Activated CD8-positive, alpha-beta memory T cell treated with anti-CD3 and anti-CD28 coated beads for 24 hours (primary cell): ENCODE measurements around the gene SUPT16H.
A peak's percentile ranks its signal among the peaks of the same experiment; 100 is the strongest.
"Not testable (repeated sequence)": the region's sequence is repeated elsewhere in the genome, so short reads cannot be mapped to it uniquely, and the experiment has no call there.

Source experiments
- DNase-seq: peaks from one replicate; pipeline ENCODE4 v3.0.0-alpha.2; 2020

Gene SUPT16H

GRCh38 chr14:21383848-21384493, at the start of gene SUPT16H:
Gene SUPT16H (minus strand): TSS chr14:21384019. CDS start chr14:21383927, 92 bp downstream.
- DNase-seq, result peak; percentile 95

DNA sequence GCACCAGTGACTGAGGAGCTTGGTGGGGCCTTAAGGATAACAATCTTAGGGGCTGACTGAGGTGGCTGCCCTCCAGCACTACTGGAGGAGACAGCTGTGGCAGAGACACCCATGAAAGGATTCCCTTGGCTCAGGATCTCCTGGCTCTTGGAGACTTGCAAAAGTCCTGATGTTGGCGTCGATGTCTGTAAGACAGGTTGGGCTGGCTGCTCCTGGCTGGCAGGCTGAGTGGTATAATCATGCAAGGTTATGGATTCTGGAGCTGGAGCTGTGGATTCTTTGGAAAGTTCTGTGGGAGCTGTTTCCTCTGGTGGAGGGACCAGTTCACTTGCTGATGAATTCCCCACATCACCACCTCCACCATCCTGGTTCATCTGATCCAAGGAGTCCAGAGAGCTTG, 47.3 kb upstream of the SUPT16H start:
- DNase-seq, result no peak

DNA sequence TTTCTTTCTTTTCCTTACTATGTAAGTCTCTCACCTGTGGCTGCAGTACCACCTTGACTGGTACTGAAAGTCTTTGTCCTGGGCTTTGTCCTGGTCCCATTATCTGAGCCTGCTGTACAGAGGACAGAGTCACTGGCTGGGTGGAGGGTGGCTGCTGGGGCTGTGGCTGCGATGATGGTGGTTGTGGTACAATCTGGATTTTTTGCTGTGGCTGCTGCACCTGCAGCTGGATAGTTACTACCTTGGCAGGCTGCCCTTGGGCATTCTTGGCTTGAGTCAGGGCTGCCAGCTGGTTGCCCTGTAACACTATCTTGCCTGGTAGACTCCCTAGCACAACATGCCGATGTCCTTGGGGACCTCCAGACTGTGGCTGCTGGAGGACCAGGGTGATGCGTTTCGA, 45.1 kb upstream of the SUPT16H start:
- DNase-seq, result no peak

DNA sequence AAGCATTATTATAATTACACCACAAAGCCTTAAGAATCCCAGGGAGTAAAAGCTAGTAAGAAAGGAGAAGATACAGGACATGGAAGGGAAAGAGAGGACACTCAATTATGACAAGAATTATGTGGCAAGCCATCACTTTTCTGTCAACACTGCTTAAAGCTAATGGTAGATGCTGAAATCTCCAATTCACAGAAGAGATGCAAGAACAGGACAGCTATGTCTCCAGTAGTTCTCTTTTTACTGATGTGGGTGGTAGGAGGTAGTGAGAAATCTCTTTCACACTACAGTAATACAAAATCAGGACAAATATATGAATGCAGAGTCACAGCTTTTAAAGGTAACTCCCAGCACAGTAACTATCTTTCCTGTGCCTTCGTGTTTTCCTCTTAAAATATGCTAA, 42.9 kb upstream of the SUPT16H start:
- no peak for DNase-seq

DNA sequence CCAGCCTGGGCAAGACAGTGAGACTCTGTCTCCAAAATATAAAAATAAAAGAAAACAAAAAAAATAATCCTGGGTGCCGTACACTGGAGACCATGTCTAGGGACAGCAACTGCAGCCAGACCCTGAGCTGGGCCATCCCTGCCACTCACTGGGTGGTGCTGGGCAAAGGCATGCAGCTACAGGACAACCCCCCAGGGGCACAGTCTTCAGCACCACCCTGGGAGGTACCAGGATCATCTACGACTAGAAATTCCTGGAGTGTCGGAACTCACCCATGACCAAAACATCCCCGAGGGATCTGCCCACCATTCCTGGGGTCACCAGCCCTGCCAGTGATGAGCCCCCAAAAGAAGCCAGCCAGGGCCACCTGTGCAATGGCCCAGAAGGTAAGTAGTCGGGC, 35.7 kb upstream of the SUPT16H start:
- DNase-seq, result no peak

- no peak for DNase-seq
Observed at GRCh38 chr14:21415329-21415728, 31.5 kb upstream of the SUPT16H start.

GRCh38 chr14:21414137-21414631, 30.4 kb upstream of the SUPT16H start:
- DNase-seq, result no peak

GRCh38 chr14:21408147-21408546, 24.3 kb upstream of the SUPT16H start:
- no peak for DNase-seq

DNA sequence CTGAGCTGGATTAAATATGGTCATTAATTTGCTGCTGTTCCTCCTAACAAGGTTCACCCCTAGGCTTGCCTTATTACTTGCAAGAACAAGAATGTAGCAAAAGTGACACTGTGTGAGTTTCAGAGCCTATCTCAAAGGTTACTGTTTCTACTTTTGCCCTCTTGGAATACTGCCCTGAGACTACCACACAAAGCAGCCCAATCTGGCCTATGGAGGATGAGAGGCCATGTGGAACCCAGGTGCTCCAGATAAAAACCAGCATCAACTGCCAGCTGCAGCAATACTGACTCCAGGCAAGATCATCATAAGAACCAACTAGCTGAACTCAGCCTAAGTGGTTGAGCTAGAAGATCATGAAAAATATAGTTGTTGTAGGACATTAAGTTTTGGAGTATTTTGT, 22.4 kb upstream of the SUPT16H start:
- no peak for DNase-seq

- no peak for DNase-seq
Observed at GRCh38 chr14:21405097-21405496, 21.3 kb upstream of the SUPT16H start.

DNA sequence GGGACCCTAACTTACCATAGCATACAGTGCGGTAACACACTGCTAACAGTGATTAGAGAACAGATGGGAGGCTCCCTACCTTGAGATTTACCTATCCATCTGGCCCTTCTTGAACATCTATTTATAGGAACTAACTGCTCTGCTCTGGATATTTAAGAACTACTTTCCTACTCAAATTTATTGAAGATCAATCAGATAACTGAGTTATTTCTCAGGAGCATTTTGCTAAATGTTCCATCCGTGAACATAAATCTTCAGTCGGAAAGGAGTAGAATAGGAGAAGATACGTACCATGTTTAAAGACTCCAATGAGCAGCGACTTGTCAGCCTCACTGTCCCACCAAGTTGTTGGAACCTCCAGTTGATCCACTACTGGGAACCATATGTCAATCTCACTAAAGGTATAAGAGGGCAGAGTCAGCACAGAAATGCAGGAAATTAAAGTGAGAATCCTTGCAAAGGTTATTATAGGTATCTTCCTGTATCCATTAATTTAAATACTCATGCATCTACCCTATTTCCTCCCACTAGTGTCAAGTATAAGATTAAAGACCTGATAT, 15.6 kb upstream of the SUPT16H start:
- no peak for DNase-seq

DNA sequence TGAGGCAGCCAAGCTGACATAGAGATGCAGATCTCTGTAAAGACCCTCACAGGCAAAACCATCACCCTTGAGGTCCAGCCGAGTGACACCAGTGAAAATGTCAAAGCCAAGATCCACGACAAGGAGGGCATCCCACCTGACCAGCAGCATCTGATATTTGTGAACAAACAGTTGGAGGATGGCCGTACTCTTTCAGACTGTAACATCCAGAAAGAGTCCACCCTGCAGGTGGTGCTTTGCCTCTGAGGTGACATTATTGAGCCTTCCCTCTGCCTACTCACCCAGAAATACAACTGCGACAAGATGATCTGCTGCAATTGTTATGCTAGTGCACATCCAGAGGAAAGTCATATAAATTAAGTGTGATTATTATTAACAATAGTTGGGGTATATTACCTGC, 15.1 kb upstream of the SUPT16H start:
- DNase-seq, result no peak

GRCh38 chr14:21395450-21395849, 11.6 kb upstream of the SUPT16H start:
- DNase-seq, result no peak

DNA sequence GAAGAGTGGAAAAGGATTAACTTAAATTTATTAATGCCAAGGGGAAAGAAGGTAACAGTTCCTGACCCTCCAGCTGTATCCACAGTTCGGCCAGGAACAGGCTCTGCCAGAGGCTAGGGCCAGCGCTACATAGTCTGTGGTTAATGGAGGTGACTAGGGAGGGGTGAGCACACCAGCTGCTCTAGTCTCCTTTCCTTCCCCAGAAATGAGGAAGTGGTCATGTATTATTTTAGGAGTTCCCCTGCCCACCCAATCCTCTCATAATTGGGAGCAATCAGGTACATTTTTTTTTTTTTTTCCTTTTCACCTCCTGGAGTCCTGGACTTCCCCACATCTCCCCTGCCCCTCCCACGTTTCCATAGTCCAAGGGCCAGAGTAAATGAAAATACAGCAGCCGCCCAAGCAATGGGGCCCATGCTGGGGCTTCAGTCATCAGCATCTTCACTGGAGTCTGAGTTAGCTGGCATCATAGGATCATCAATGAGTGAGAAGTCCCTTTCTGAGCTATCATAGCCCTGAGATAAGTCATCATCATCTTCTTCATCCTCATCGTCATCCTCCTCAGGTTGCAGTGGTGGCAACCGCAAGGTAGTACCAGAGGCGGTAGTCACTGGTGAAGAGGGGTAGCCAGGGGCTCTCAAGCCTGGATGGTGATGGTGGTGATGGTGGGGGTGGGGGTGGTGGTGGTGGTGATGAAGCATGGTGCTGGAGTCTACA, 1.5 kb upstream of the SUPT16H start:
- no peak for DNase-seq

GRCh38 chr14:21384494-21384851, 654 bp upstream of the SUPT16H start:
- DNase-seq, result no peak

DNA sequence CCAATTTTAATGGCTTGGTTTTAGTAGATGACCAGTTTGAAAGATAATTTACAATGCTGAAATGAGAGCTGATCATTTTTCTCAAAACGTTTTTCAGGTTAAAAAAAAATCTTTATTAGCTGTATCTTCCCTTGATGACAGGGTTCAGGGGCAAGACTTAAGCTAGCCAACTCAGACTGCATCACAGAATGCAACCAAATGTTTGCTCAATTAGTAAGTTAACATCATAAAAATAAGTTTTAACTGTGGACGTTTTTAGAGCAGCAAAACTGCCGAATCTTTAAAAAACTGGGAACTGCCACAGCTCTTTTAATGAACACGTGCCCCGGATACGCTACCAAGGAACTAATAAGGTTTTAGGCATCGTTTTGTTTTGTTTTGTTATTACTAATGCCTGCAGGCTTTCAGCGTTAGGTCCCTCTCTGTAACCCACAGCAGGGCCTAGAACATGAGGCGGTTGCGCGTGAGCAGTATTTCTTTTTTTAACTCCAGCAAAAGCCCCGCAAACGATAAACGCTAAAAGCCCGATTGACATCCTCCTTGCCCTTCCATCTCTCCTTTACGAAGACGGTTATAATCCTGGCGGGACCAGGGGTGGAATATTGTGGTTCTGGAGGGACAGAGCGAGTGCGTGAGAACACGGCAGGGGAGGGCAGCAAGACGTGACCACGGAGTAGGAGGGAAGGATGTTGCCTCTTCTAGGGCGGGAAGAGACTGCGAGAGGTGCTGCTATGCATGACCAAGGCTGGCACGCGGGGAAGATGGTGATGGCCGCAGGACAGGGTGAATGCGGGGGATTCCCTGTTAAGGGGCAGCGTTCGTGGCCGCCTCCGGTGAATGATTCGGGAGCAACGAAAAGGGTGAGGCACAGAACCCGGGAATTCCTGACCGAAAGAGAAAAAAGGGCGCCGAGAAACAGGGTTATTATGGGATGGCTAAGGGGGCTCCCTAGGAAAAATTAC, 652 bp downstream of the SUPT16H start:
- peak; percentile 81 for DNase-seq

- no peak for DNase-seq
Observed at GRCh38 chr14:21382095-21382494, 1.7 kb downstream of the SUPT16H start.

- DNase-seq, result no peak
Observed at GRCh38 chr14:21379338-21379737, 4.5 kb downstream of the SUPT16H start.

GRCh38 chr14:21373980-21374379, 9.8 kb downstream of the SUPT16H start:
- DNase-seq, result no peak

DNA sequence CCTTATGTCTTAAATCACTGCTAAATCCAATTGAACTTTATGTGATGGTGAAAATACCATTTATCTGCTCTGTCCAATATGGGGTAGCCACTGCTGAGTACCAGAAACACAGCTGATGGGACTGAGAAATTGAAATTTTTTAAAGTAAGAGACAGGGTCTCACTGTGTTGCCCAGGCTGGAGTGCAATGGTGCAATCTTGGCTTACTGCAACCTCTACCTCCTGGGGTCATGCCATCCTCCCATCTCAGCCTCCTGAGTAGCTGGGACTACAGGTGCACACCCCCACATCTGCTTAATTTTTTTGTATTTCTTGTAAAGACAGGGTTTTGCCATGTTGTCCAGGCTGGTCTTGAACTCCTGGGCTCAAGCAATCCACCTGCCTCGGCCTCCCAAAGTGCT, 11.0 kb downstream of the SUPT16H start:
- not testable (repeated sequence) for DNase-seq

- DNase-seq, result no peak
Observed at GRCh38 chr14:21369949-21370679, 13.7 kb downstream of the SUPT16H start.

GRCh38 chr14:21367582-21368144, 16.2 kb downstream of the SUPT16H start:
- DNase-seq, result no peak
